C4-2B (cell line): ENCODE results near the gene RPL28.
A peak's percentile ranks its signal among the peaks of the same experiment; 100 is the strongest.
"Not testable (repeated sequence)": the region's sequence is repeated elsewhere in the genome, so short reads cannot be mapped to it uniquely, and the experiment has no call there.

ENCODE experiments used
- H3K27ac ChIP-seq: fragments of 450-650 bp; 2 replicates; pipeline ENCODE4 v1.5.1; 2017
- CTCF ChIP-seq: fragments of 450-650 bp; conservative IDR thresholded peaks from 2 replicates; pipeline ENCODE4 v1.5.1; 2017; ENCODE audit warnings: mild to moderate bottlenecking
- ZFX ChIP-seq: fragments of 450-650 bp; IDR thresholded peaks from 2 replicates; pipeline ENCODE4 v1.6.1; 2017

RPL28 gene

DNA sequence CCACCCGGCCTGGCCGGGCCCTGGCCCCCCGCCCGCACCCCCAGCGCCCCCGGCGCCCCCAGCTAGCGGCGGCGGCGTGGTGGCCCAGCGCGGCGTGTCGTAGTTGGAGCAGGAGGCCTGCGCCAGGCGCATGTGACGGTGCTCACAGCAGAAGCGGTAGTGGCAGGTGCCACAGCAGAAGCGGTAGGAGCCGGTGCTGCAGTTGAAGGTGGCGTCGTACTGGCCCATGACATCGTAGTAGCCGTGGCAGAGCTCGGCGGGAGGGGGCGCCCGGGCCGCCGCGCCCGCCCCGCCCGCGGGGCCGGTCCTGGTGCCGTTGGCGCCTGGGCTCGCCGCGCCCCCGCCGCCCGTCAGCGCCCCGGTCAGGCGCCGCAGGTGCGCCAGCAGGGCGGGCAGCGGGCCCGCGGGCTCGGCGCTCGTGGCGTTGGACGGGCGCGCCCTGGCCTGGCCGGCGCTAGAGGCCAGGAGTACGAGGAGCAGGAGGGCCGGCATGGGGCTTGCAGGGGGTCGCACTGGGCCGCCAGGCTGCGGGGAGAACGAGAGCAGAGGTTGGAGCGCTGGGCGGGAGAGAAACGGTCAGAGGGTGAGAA lies 56.7 kb downstream of the RPL28 start:
- TF ChIP-seq ZFX (no peak), CTCF (no peak)
- no peak overlapping the region for H3K27ac ChIP-seq

- TF ChIP-seq CTCF (no peak), ZFX (no peak)
- H3K27ac ChIP-seq = no peak within 1 kb of the TSS
Observed at GRCh38 chr19:55443045-55443823, 57.5 kb downstream of the RPL28 start, which contains the start of gene SHISA7. SHISA7 (minus strand) TSS chr19:55443300; CDS start chr19:55442863, 437 bp downstream.

DNA sequence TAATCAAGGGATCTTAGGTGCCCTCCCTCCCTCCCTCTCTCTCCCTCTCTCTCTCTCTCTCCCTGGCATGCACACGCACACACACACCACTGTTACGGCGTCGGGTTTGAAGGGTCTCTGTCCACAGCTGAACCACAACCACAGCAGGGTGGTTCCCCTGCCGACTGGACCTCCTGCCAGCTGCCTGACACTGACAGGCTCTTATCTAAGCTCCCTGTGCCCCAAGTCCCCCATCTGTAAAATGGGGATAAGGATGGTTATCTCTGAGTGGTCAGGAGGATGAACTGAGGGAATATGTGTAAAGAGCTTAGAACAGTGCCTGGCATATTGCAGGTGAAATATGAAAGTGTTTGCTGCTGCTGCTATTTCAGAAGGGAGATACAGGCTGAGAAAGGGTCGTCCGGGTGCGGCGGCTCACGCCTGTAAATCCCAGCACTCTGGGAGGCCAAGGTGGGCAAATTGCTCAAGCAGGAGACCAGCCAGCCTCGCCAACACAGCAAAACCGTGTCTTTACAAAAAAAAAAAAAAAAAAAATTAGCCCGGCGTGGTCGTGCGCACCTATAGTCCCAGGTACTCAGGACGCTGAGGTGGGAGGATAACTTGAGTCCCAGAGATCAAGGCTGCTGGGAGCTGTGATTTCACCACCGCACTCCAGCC lies 58.2 kb downstream of the RPL28 start:
- H3K27ac ChIP-seq = no peak overlapping the region
- TF ChIP-seq CTCF (no peak), ZFX (no peak)

- TF ChIP-seq ZFX (no peak), CTCF (no peak)
- no peak overlapping the region for H3K27ac ChIP-seq
Observed at GRCh38 chr19:55444646-55445045, 58.9 kb downstream of the RPL28 start.

GRCh38 chr19:55446060-55446459 lies 60.3 kb downstream of the RPL28 start:
- no peak overlapping the region for H3K27ac ChIP-seq
- TF ChIP-seq CTCF = no peak
- TF ChIP-seq ZFX = peak; percentile 12; the same call in 1 of the 2 replicates

DNA sequence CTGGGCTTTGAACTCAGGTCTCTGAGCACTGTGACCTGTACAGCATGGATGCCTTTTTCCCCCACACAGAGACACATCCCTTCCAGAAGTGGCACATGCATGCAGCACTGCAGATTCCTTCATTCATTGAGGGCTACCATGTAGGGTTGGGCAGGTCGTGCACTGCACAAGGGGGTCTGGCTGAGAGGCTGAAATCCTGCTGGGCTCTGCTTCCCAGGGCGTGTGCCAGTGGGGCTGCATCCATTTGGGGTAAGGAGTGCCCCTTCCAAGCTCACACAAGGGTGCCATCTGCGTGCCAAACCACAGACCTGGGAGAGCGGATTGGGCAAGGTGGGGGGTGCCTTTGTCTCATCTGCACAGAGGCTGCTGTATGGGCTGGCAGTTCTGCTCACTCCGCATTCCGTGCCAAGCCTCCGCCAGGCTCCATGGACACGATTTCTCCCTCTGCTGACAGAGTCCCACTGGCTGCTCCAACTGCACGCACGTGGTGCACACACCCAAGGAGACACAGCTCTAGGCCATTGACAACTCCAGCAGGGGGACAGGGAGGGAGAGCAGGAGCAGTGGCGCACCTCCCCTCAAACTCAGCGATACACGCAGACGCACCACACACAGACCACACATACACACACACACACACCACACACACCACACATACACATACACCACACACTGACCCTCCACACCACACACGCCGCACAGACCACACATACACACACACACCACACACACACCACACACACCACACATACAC lies 61.9 kb downstream of the RPL28 start:
- H3K27ac ChIP-seq = no peak overlapping the region
- no peak for TF ChIP-seq CTCF
- no peak for TF ChIP-seq ZFX

DNA sequence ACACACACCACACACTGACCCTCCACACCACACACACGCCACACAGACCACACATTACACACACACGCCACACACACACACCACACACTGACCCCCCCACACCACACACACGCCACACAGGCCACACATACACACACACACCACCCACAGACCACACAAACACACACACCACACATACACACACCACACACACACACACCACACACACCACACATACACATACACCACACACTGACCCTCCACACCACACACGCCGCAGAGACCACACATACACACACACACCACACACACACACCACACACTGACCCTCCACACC lies 62.4 kb downstream of the RPL28 start:
- H3K27ac ChIP-seq = not testable (repeated sequence)
